Activated T-cell treated with anti-CD3 and anti-CD28 coated beads, Interleukin-2, amount 50 U/mL, for 24 hours (primary cell): ENCODE measurements around the gene SMYD3.

Experiments
- DNase-seq: peaks from one replicate; pipeline ENCODE4 v3.0.0-alpha.2; 2020
- H3K27ac Mint-ChIP-seq: 2 replicates; pipeline ENCODE4 v1.8.0; 2020; ENCODE audit warnings: mild to moderate bottlenecking, mixed read lengths
- H3K27me3 Mint-ChIP-seq: 2 replicates; pipeline ENCODE4 v1.8.0; 2020; ENCODE audit warnings: mixed read lengths
- H3K36me3 Mint-ChIP-seq: 2 replicates; pipeline ENCODE4 v1.8.0; 2020; ENCODE audit warnings: low read depth, mixed read lengths
- H3K4me1 Mint-ChIP-seq: 2 replicates; pipeline ENCODE4 v1.8.0; 2020; ENCODE audit warnings: low read depth, mixed read lengths
- H3K4me3 Mint-ChIP-seq: 2 replicates; pipeline ENCODE4 v1.8.0; 2020; ENCODE audit warnings: mild to moderate bottlenecking, moderate library complexity, mixed read lengths
- H3K9me3 Mint-ChIP-seq: 2 replicates; pipeline ENCODE4 v1.8.0; 2020; ENCODE audit warnings: mixed read lengths

Gene SMYD3

GRCh38 chr1:245939756-245940345, 567.2 kb downstream of the SMYD3 start:
- peaks cover 4% of the 10 kb centered on the region for H3K9me3 Mint-ChIP-seq
- DNase-seq = no peak
- H3K27ac Mint-ChIP-seq = no peak overlapping the region
- peaks cover 26% of the 10 kb centered on the region for H3K4me1 Mint-ChIP-seq
- H3K27me3 Mint-ChIP-seq = no peaks in the 10 kb centered on the region
- H3K4me3 Mint-ChIP-seq = no peak overlapping the region
- H3K36me3 Mint-ChIP-seq = no peaks in the 10 kb centered on the region

- Mint-ChIP-seq H3K4me1 (peaks cover 16% of the 10 kb centered on the region), H3K36me3 (no peaks in the 10 kb centered on the region), H3K4me3 (no peak overlapping the region), H3K27me3 (no peaks in the 10 kb centered on the region), H3K9me3 (no peaks in the 10 kb centered on the region), H3K27ac (no peak overlapping the region)
- DNase-seq = no peak
Measured at GRCh38 chr1:245938046-245938435, 569.0 kb downstream of the SMYD3 start.

GRCh38 chr1:245937316-245938045, 569.6 kb downstream of the SMYD3 start:
- no peaks in the 10 kb centered on the region for H3K36me3 Mint-ChIP-seq
- H3K9me3 Mint-ChIP-seq = no peaks in the 10 kb centered on the region
- H3K4me1 Mint-ChIP-seq = peaks cover 11% of the 10 kb centered on the region
- no peak for DNase-seq
- H3K4me3 Mint-ChIP-seq = no peak overlapping the region
- no peak overlapping the region for H3K27ac Mint-ChIP-seq
- H3K27me3 Mint-ChIP-seq = no peaks in the 10 kb centered on the region

- H3K27ac Mint-ChIP-seq = no peak overlapping the region
Measured at GRCh38 chr1:245934409-245934808, 572.7 kb downstream of the SMYD3 start.

GRCh38 chr1:245933431-245934045, 573.5 kb downstream of the SMYD3 start:
- Mint-ChIP-seq H3K4me1 (peaks cover 2% of the 10 kb centered on the region), H3K36me3 (peaks cover 12% of the 10 kb centered on the region), H3K27me3 (no peaks in the 10 kb centered on the region), H3K9me3 (no peaks in the 10 kb centered on the region), H3K4me3 (no peak overlapping the region), H3K27ac (no peak overlapping the region)
- no peak for DNase-seq

More at GRCh38 chr1:245934409-245934808, 572.7 kb downstream of the SMYD3 start:
- no peaks in the 10 kb centered on the region for H3K9me3 Mint-ChIP-seq
- no peaks in the 10 kb centered on the region for H3K27me3 Mint-ChIP-seq
- peaks cover 2% of the 10 kb centered on the region for H3K4me1 Mint-ChIP-seq
- H3K4me3 Mint-ChIP-seq = no peak overlapping the region
- DNase-seq = no peak
- H3K36me3 Mint-ChIP-seq = peaks cover 4% of the 10 kb centered on the region

GRCh38 chr1:245932302-245932972, 574.6 kb downstream of the SMYD3 start:
- Mint-ChIP-seq H3K36me3 (peaks cover 20% of the 10 kb centered on the region), H3K27ac (no peak overlapping the region), H3K27me3 (no peaks in the 10 kb centered on the region), H3K4me3 (no peak overlapping the region), H3K4me1 (peaks cover 2% of the 10 kb centered on the region), H3K9me3 (no peaks in the 10 kb centered on the region)
- DNase-seq = no peak

- no peak for DNase-seq
- Mint-ChIP-seq H3K36me3 (peaks cover 29% of the 10 kb centered on the region), H3K4me1 (no peaks in the 10 kb centered on the region), H3K27ac (no peak overlapping the region), H3K4me3 (no peak overlapping the region), H3K27me3 (no peaks in the 10 kb centered on the region), H3K9me3 (no peaks in the 10 kb centered on the region)
Measured at GRCh38 chr1:245931450-245931849, 575.6 kb downstream of the SMYD3 start.

GRCh38 chr1:245929224-245929623, 577.9 kb downstream of the SMYD3 start:
- H3K9me3 Mint-ChIP-seq = no peaks in the 10 kb centered on the region

GRCh38 chr1:245926888-245927287, 580.2 kb downstream of the SMYD3 start:
- Mint-ChIP-seq H3K27me3 (no peaks in the 10 kb centered on the region), H3K4me1 (no peaks in the 10 kb centered on the region), H3K9me3 (no peaks in the 10 kb centered on the region), H3K36me3 (peaks cover 39% of the 10 kb centered on the region), H3K27ac (no peak overlapping the region), H3K4me3 (no peak overlapping the region)
- DNase-seq = no peak

More at GRCh38 chr1:245929224-245929623, 577.9 kb downstream of the SMYD3 start:
- Mint-ChIP-seq H3K27ac (no peak overlapping the region), H3K4me3 (no peak overlapping the region), H3K4me1 (no peaks in the 10 kb centered on the region), H3K36me3 (peaks cover 39% of the 10 kb centered on the region), H3K27me3 (no peaks in the 10 kb centered on the region)
- DNase-seq = no peak

GRCh38 chr1:245923215-245923614, 583.9 kb downstream of the SMYD3 start:
- no peaks in the 10 kb centered on the region for H3K4me1 Mint-ChIP-seq
- H3K4me3 Mint-ChIP-seq = no peak overlapping the region
- DNase-seq = no peak
- H3K9me3 Mint-ChIP-seq = no peaks in the 10 kb centered on the region
- no peak overlapping the region for H3K27ac Mint-ChIP-seq
- no peaks in the 10 kb centered on the region for H3K27me3 Mint-ChIP-seq
- H3K36me3 Mint-ChIP-seq = peaks cover 30% of the 10 kb centered on the region

GRCh38 chr1:245921417-245921816, 585.7 kb downstream of the SMYD3 start:
- no peak overlapping the region for H3K27ac Mint-ChIP-seq
- H3K36me3 Mint-ChIP-seq = peaks cover 13% of the 10 kb centered on the region
- no peak overlapping the region for H3K4me3 Mint-ChIP-seq
- DNase-seq = no peak
- no peaks in the 10 kb centered on the region for H3K9me3 Mint-ChIP-seq
- no peaks in the 10 kb centered on the region for H3K27me3 Mint-ChIP-seq
- H3K4me1 Mint-ChIP-seq = no peaks in the 10 kb centered on the region

GRCh38 chr1:245917403-245917802, 589.7 kb downstream of the SMYD3 start:
- Mint-ChIP-seq H3K4me3 (no peak overlapping the region), H3K9me3 (peaks cover 7% of the 10 kb centered on the region), H3K36me3 (peaks cover 28% of the 10 kb centered on the region), H3K27me3 (no peaks in the 10 kb centered on the region), H3K4me1 (no peaks in the 10 kb centered on the region), H3K27ac (no peak overlapping the region)
- DNase-seq = no peak

- Mint-ChIP-seq H3K9me3 (peaks cover 7% of the 10 kb centered on the region), H3K4me3 (no peak overlapping the region), H3K4me1 (no peaks in the 10 kb centered on the region), H3K36me3 (peaks cover 29% of the 10 kb centered on the region), H3K27ac (no peak overlapping the region), H3K27me3 (no peaks in the 10 kb centered on the region)
- no peak for DNase-seq
Measured at GRCh38 chr1:245915841-245916240, 591.2 kb downstream of the SMYD3 start.

- H3K4me1 Mint-ChIP-seq = no peaks in the 10 kb centered on the region
- peaks cover 7% of the 10 kb centered on the region for H3K9me3 Mint-ChIP-seq
- H3K4me3 Mint-ChIP-seq = no peak overlapping the region
- peaks cover 28% of the 10 kb centered on the region for H3K36me3 Mint-ChIP-seq
- no peaks in the 10 kb centered on the region for H3K27me3 Mint-ChIP-seq
- no peak overlapping the region for H3K27ac Mint-ChIP-seq
- DNase-seq = no peak
Measured at GRCh38 chr1:245915406-245915805, 591.7 kb downstream of the SMYD3 start.

GRCh38 chr1:245908543-245908942, 598.5 kb downstream of the SMYD3 start:
- no peak for DNase-seq
- no peaks in the 10 kb centered on the region for H3K4me1 Mint-ChIP-seq
- H3K27ac Mint-ChIP-seq = no peak overlapping the region
- no peaks in the 10 kb centered on the region for H3K27me3 Mint-ChIP-seq
- peaks cover 29% of the 10 kb centered on the region for H3K36me3 Mint-ChIP-seq
- H3K4me3 Mint-ChIP-seq = no peak overlapping the region
- H3K9me3 Mint-ChIP-seq = peaks cover under 1% of the 10 kb centered on the region
